GM21529 (cell line): ENCODE data around the gene MRPL41.
A peak's percentile ranks its signal among the peaks of the same experiment; 100 is the strongest.
"Not testable (repeated sequence)": the region's sequence is repeated elsewhere in the genome, so short reads cannot be mapped to it uniquely, and the experiment has no call there.

Experiments
- ATAC-seq: cut with Tn5 transposase; IDR thresholded peaks from one replicate; pipeline ENCODE4 v1.9.1; 2021; ENCODE audit not compliant: unreplicated experiment

Gene MRPL41

DNA sequence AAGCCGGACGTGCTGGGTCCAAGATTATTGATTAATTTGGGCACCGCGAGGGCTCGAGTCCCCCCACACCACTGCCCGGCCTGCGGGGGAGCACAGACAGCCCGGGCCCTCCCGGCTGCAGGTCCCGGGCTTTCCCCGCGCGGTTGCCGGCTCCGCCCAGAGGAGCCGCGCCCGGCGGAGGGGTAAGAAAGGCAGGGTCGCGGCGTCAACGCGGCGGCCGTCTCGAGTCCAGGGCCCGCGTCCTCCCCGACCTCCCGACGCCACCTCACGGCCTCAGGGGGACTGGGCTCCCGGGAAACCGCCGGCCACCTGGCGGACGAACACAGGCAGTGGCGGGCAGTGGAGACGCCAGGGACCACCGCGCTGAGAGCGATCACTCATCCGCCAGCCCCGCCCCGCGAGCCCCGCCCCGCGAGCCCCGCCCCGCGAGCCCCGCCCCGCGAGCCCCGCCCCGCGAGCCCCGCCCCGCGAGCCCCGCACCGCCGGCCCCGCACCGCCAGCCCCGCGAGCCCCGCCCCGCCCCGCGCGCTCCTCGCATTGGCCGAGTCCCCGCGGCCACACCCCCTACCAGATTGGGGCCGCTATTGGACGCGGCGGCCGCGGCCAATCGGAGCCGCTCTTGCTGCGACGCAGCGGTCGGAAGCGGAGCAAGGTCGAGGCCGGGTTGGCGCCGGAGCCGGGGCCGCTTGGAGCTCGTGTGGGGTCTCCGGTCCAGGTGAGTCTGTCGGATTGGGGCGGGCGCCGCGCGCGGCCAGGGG lies at the start of gene MRPL41:
TSS of gene MRPL41 (plus strand) at position 616 of the 758 bp plus-strand sequence. CDS start 203 bp downstream, outside the sequence.
- ATAC-seq, result peak; percentile 69

DNA sequence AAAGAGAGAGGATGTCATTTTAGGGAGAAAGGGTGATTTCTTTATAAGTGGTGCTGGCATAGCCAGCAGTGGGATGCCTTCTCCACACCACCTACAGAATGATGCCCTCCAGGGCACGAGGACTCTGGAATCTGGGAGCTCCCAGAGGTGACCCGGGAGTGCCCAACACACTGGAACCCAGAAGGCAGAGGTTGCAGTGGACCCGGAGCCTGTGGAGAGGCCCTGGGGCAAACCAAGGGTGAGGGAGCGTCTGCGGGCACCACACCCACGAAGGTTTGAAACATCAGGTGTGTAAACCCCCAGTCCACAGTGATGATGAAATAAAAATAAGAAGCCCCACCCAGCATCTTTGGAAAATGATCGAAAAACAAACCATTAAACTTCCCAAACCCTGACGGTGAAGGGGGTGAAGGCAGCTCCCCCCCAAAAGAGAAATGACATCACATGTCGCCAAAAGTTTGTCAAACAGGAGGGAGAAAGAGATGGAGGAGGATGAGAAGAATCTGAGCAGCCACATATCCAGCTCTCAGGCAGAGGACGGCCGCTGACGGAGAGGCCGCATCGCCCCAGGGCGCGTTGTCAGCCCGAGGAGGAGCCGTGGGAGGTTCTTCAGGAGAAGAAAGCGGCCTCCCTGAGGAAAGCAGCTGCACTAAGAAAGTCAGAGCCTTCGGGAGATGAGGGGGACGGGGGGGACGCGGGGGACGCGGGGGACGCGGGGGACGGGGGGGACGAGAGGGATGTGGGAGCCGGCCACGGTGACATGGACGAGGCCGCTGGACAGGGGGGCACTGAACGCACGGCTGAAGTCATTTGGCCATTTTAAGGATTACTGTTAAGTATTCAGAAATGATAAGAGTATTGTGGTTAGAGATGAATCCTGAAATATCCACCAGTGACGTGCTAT lies 49.4 kb upstream of the MRPL41 start:
- ATAC-seq, result no peak

DNA sequence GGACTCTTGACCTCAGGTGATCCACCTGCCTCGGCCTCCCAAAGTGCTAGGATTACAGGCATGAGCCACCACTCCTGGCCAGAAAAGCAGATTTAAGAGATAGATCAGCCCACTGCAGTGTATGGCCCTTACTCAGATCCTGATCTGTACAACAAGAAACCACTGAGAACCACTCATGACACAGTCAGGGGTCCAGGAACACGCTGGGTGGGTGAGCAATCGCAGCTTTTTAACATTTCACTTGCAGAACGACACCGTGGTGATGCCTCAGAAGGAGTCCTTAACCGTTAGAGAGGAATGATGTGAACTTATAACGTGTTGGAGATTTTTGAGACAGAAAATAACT lies 47.3 kb upstream of the MRPL41 start:
- ATAC-seq, result no peak

DNA sequence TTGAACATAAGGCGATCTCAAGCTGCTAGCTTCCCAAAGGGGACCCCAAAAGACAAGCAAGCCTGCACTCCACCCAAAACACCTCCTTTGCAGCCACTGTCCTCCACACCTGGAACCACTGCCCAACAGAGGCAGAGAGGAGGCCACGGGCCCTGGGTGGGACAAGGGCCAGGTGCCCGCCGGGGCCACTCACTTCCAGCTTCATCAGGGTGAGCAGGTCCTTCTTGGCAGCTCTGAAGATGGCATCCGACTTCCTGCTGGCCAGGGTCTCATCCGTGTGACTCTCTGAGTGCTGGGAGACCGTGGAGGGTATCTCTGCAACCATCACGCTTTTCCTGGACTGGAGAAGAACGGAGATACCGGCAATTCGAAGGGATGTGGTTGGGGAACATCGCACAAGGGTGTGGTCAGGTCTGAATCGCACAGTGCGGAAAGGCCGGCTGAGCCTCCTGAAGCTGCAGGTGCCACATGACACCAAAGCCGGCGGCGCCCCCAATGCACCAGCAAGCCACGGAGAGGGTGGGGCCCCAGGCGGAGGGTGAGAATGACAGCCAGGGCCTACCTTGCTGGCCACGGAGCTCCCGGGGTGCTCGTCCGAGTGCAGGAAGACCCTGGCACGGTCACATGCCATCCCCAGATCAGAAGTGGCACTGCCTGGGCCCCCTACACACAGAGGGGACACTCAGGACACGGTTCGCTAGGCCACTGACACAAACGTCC lies 46.1 kb upstream of the MRPL41 start:
- no peak for ATAC-seq

DNA sequence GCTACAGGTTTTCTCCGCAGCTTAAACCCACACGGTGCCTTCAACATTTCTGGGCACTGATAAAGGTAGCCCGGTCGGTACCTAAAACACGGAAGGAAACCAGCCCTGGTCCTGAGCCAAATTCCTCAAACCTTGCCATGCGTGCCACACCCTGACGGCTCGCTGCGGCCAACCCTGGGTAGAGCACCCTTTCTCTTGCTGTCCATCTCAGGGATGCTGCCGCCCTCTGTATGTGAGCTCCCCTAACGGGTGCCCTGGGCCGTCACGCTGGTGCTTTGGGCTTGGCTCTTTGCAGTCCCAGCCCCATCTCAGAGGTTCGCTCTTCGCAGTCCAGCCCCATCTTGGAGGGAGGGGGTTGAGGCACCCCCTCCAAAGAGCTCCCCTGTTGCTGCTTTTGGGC lies 45.4 kb upstream of the MRPL41 start:
- no peak for ATAC-seq

DNA sequence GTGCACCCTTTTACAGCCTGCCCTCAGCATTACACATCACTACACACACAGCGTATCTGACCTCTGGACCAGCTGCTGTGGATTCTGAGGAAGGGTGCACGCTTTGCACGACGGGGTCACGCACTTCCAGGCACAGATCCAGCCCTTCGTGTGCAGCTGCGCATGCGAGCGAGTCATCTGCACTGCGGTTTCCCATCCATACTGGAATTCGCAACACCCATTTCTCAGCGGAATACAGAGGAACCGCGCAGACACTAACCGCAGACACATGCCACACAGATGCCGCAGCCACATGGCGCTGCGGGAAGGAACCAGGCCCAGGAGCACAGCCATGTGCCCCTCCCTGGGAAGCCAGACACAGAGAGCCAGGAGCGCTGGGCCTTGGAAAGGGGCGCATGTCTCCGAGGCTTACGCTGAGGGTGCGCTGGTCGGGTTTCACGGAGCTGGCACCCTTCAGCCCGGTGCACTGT lies 44.9 kb upstream of the MRPL41 start:
- no peak for ATAC-seq

DNA sequence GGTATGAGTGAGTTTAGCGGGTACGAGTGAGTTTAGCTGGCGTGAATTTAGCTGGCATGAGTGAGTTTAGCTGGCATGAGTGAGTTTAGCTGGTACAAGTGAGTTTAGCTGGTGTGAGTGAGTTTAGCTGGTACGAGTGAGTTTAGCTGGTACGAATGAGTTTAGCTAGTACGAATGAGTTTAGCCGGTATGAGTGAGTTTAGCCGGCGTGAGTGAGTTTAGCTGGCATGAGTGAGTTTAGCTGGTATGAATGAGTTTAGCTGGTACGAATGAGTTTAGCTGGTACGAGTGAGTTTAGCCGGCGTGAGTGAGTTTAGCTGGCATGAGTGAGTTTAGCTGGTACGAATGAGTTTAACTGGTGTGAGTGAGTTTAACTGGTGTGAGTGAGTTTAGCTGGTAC lies 42.5 kb upstream of the MRPL41 start:
- ATAC-seq, result no peak

DNA sequence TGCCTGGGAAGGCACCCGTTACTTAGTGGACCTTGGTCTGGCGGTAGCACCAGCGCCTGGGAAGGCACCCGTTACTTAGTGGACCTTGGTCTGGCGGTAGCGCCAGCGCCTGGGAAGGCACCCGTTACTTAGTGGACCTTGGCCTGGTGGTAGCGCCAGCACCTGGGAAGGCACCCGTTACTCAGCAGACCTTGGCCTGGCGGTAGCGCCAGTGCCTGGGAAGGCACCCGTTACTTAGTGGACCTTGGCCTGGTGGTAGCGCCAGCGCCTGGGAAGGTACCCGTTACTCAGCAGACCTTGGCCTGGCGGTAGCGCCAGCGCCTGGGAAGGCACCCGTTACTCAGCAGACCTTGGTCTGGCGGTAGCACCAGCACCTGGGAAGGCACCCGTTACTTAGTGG lies 40.6 kb upstream of the MRPL41 start:
- not testable (repeated sequence) for ATAC-seq

DNA sequence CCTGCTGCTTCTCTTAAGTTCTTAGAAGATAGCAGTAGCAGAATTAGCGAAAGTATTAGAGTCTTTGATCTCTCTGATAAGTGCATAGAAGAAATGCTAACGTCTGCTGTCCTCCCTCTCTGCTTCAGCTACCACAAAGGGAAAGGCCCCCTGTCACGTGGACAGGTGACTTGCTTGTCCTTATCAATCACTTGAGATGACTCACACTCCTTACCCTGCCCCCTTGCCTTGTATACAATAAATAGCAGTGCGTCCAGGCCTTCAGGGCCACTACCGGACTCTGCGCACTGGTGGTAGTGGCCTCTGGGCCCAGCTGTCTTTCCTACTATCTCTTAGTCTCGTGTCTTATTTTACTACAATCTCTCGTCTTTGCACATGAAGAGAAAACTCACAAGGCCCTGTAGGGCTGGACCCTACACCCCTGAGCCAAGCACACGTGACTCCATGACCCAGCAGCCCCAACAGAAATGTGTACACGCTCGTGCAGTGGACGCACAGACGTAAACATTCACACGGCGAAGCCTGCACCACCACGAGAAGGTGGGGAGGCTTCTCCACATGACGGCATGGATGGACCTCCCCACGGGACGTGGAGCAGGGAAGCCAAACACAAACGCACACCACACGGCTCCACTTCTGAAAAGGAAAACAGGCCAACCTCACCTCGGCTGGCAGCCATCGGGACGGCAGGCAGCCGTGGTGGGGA lies 39.8 kb upstream of the MRPL41 start:
- no peak for ATAC-seq

DNA sequence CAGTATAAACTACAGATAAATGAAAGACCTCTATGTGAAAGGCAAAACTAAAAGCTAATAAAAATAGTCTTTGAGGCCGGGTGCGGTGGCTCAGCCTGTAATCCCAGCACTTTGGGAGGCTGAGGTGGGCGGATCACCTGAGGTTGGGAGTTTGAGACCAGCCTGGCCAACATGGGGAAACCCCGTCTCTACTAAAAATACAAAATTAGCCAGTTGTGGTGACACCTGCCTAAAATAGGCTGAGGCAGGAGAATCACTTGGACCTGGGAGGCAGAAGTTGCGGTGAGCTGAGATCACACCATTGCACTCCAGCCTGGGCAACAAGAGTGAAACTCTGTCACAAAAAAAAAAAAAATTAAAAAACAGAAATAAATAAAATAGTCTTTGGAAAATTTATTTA lies 38.5 kb upstream of the MRPL41 start:
- not testable (repeated sequence) for ATAC-seq

DNA sequence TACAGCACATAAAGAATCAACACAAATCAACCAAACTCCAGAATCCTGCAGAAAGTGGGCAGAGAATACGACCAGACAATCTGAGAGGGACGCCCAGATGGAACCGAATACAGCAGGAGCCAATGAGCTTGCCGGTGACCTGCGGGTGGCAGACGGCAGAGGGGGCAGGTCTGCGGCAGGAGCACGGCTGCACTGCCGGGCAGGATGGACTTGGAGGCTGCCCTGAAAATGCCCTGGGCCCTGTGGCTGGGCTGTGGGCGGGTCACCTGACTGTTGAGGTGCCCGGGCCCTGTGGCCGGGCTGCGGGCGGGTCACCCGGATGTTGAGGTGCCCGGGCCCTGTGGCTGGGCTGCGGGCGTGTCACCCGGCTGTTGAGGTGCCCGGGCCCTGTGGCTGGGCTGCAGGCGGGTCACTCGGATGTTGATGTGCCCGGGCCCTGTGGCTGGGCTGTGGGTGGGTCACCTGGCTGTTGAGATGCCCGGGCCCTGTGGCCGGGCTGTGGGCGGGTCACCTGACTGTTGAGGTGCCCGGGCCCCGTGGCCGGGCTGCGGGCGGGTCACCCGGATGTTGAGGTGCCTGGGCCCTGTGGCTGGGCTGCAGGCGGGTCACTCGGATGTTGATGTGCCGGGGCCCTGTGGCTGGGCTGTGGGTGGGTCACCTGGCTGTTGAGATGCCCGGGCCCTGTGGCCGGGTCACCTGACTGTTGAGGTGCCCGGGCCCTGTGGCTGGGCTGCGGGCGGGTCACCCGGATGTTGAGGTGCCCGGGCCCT lies 37.7 kb upstream of the MRPL41 start:
- ATAC-seq, result not testable (repeated sequence)

DNA sequence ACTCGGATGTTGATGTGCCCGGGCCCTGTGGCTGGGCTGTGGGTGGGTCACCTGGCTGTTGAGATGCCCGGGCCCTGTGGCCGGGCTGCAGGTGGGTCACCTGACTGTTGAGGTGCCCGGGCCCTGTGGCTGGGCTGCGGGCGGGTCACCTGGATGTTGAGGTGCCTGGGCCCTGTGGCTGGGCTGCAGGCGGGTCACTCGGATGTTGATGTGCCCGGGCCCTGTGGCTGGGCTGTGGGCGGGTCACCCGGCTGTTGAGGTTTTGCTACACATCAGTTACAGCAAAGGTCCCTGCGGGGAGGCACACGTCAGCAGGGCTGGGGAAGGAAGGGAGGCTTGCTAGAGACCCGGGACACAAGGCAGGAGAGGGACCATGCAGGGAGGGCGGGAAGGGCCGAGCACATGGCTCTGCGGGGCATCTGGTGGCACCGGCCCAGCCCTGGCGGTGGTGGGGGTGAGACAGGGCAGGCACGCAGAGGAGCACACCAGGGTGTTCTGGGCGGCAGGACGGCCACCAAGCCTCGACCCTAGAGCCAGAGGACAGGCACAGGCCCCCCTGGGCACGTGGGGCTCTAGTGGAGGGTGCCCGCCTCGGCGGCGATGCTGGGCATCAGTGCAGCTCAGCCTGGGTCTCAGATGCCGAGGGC lies 36.9 kb upstream of the MRPL41 start:
- no peak for ATAC-seq

DNA sequence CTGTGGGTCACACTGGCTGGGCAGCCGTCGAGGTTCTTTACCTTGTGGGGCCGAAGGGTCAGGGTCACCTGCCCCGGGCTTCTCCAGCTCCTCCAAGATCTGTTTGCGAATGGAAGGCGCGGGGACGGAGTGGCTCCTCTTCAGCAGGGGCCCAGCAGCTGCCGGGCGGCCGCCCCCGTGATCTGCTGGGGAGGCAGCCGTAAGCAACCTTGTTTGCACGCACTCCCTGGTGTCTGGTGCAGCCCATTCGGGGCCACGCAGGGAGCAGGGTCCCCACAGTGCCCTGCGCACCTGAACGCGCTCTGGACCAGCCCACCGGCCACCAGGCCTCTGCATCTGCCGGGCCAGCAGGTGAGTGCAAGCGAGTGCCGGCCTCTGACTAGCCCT lies 36.3 kb upstream of the MRPL41 start:
- no peak for ATAC-seq

DNA sequence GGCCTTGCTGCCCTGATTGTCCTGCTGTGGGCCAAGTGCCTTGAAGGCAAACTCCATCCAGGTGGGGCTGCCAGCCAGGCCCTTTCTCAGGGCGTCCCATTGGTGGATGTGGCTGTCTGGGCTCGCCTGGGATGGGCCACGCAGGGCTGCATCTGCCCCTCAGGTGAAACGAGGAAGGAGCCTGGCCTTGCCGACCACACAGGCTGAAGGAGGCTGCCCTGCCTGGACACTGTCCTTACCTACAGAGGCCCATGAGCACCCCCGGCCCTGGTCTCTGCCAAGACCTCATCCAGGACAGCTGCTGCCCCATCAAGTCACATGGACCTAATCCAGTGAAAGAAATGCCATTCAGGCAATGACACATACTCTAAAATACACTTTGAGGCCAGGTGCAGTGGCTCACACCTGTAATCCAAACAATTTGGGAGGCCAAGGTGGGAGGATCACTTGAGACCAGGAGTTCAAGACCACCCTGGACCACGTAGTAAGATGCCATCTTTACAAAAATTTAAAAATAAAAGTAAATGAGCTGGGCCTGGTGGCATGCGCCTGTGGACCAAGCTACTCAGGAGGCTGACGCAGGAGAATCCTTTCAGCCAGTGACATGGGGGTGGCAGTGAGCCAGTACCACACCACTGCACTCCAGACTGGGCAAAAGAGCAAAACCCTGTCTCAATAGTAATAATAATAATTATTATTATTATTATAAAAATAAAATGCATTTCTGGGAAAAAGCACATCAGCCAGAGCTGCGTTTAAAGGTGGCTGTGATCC lies 35.3 kb upstream of the MRPL41 start:
- no peak for ATAC-seq

DNA sequence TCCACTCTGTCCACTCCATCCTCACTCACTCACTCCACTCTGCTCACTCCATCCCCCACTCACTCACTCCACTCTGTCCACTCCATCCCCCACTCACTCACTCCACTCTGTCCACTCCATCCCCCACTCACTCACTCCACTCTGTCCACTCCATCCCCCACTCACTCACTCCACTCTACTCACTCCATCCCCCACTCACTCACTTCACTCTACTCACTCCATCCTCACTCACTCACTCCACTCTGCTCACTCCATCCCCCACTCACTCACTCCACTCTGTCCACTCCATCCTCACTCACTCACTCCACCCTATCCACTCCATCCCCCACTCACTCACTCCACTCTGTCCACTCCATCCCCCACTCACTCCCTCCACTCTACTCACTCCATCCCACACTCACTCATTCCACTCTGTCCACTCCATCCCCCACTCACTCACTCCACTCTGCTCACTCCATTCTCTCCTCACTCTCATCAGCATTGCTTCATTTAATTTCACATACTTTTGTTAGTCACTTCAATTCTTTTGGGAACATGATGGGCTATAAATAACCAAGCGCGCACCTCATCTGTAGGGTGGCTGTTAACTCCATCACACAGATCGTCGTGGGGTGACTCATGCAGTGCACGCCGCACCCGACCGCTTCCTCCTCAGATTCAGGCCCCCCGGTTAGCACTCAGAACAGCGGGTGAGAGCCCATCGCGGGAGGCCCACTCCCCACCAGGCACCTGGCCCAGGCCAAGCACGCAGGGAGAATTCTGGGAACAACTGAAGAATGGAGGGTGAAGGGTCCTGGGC lies 32.8 kb upstream of the MRPL41 start:
- ATAC-seq, result not testable (repeated sequence)

DNA sequence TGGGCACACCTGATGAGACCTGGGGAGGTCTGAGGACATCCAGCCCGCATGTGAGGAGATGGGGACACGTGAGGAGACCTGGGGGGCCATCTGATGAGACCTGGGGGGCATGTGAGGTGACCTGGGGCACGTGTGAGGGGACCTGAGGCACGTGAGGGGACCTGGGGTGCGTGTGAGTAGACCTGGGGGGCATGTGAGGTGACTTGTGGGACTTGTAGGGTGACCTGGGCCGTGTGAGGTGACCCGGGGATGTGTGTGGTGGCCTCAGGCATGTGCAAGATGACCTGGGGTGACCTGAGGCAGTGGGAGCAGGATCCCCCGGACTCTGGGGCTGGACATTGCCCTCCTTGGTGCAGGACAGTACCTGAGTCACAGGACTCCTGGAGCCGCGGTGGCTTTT lies 32.1 kb upstream of the MRPL41 start:
- ATAC-seq, result no peak

DNA sequence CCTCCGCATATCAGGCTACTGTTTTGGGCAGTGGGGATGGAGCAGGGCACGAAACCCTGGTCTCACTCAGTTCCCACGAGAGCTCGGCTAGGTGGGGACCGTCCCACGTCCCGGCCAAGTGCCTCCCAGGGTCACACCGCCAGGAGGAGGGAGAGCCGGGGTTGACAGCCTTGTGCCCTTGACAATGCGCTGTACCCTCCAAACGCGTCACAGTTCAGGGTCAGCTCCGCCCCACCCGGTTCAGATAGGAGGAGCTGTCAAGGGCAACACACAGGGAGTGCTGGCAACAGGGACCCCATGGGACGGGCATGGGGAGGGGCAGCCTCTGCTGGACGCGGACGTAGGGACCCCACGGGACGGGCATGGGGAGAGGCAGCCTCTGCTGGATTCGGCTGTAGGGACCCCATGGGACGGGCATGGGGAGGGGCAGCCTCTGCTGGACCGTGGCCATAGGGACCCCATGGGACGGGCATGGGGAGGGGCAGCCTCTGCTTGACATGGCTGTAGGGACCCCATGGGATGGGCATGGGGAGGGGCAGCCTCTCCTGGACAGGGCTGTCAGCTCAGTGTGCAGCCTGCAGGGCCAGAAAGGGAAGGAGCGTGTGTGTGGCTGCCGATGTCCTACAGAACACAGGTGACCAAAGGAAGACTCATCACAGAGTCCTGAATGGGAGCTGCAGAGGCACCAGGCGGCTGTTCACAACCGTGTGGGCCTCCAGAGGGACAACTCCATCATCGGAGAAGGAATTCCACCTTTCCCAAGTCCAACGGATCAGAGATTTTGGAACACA lies 30.9 kb upstream of the MRPL41 start:
- no peak for ATAC-seq
